Activated T-cell treated with anti-CD3 and anti-CD28 coated beads for 24 hours (primary cell): ENCODE measurements around the gene FAM32A.

Experiments
- DNase-seq: peaks from one replicate; pipeline ENCODE4 v3.0.0-alpha.2; 2020; ENCODE audit warnings: low read depth

The FAM32A gene

DNA sequence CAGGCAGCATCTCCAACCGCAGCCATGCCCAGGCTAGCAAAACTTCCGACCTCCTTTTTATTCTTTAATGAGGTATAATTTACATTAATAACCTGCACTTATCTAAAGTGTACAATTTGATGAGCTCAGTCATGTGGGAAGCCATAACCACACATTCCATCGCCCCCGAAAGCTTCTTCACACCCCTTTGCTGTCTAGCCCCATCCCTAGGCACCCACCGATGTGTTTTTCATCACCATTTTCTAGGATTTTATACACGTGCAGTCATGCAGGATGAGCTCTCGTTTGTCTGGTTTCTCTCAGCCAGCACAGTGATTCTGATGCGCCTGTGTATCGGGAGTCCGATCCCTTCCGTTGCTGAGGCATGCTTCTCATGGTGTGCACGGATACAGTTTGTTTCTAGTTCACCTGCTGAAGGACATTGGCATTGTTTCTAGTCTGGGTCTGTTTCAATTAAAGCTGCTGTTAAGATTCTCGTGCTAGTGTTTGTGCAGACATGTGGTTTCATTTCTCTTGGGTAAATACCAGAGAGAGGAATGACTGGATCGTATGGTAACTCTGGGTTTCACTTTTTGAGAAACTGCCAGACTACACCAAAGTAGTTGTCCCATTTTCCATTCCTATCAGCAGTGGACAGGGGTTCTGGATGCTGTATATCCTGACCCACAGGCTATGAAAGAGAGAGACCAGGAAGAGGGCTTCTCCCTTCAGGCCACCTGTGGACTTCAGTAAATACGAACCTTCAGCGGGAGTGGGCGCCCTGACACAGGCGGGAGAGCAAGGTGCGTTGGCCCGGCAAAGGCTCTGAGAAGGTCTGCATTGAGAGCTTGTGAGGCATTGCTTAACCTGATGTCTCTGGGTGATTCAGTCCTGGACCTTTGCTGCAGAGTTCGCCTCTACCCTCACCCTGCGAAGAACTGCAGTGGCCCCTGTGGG is 17.4 kb downstream of the FAM32A start:
- no peak for DNase-seq

DNA sequence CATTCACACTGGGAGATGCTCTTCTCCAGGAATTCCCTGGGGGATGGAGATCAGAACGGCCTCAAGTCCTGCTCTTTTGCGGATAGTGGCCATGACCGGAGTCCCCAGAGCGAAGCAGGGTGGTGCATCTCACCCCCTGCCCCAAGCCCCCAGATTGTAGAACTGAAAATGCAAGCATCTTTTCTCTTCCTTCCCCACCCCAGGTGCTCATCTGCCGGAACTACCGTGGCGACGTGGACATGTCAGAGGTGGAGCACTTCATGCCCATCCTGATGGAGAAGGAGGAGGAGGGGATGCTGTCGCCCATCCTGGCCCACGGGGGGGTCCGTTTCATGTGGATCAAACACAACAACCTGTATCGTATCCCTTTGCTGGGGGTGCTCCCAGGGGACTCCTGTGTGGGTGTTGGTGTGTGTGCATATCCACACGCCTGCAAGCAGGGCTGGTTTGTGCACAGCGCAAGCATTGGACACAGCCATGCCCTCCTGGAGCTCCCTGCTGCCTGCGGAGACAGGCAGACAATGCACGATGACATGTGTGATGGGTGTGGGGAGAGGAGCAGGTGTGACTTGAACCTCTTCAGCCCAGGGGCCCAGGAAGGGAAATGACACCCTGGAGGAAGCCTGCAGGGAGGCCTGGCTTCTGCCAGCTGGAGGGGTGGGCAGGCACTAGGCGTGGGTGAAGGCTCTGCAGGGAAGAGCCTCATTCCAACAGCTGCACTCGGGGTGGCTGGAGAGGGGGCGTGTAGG is 18.2 kb downstream of the FAM32A start:
- DNase-seq = no peak

DNA sequence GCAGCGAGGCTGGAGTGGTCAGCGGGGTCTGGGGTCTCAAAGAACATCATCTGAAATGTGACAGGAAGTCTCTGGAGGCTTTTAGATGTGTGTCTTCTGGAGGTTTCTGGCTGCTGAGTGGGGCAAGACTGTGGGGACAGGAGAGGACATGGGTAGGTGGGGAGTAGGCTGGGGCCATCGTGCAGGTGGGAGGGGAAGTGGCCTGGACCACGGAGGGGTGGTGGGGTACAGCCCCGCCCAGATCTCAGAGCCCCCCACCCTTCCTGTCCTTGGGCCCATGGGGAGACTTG is 18.7 kb downstream of the FAM32A start:
- DNase-seq = no peak

DNA sequence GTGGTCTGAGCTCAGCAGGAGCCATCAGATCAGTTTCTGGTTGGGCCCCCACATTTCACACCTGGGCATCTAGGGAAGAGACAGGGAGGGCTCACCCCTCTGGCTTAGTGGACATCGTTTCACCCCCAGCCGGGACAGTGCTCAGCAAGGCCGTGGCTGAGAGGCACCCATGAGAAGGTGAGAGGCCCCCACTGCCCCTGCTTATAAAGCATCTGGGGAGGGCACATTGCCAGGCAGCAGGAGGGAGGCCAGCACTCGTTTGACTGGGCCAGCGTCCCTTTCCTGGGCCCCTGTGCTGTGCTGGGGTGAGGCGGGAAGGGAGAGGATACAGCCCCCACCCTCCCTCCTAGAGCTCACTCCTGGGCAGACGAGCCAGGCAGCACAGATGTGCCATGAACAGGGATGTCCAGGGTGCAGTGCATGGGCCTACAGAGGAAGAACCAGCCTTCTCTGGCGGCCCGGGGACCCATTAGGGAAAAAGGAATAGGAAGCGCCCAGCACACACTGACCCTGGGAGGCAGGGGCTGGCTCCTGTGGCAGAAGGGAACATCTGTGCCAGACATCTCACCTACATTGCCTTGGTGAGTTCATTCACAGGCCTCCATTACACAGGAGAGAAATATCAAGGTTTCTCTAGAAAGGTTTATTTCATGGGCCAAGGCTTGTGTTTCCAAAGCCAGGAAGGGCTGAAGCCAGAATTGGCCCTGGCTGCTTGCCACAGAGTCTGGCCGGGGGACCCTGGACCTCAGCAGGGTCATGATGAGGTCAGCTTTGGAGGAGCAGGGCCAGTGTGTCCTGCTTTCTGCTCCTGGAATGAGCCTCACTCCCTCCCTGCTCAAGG is 20.2 kb downstream of the FAM32A start:
- DNase-seq = no peak

DNA sequence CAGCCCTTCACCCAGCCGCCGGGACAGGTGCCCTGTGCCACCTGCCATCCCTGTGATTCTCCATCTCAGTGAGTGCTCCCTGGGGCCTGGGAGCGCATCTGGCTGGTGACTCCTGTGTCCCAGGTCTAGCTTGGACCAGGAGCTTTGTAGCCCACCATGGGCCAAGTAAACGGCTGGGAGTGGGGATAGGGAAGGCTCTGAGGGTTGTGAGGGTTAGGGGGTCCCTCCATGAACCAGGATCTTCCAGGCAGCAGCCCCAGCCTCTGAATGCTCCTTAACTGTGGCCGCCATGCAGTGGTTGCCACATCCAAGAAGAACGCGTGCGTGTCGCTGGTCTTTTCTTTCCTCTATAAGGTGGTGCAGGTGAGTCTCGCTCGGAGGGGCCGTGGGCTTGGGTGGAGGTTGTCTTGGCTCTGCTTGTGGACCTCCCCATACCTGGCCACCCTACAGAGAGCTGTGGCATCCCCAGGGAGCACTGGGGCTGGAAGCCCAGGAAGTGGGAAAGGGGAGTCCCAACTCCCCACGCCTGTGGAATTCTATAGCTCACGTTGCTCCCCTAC is 20.9 kb downstream of the FAM32A start:
- DNase-seq = no peak

DNA sequence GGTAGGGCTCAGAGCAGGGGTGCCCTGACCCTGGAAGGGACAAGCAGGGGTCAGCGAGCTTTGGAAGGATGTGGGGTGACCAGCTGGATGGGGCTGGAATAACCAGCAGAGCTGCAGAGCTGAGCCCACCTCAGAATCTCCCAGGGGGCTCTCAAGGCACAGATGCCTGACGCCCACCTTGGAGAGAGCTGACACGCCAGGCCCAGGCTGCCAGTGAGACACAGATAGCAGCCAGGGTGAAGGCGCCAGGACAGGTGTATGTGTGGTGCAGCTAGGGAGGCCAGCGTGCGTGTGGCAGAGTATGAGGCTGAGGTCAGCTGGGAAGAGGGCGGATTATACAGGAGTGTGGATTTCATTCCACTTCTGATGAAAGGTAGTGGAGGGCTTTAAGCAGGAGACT is 21.4 kb downstream of the FAM32A start:
- DNase-seq = no peak

DNA sequence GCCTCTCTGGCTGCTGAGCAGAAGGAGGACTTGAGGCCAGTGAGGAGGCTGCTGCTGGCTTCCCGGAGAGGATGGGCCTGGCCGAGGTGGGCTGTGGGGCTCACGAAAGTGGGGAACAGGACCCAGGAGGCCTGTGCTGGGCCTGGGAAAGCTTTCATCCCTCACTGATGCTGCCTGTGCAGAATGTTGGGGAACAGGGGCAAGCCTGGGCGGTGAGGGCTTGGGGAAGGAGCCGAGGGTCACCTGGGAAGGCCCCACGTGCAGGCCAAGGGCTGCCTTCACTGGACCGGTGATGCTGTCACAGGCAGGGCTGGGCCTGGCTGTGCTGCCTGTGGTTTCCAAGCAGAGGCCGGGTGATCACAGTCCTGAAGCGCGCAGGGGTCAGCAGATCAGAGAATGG is 21.9 kb downstream of the FAM32A start:
- no peak for DNase-seq

DNA sequence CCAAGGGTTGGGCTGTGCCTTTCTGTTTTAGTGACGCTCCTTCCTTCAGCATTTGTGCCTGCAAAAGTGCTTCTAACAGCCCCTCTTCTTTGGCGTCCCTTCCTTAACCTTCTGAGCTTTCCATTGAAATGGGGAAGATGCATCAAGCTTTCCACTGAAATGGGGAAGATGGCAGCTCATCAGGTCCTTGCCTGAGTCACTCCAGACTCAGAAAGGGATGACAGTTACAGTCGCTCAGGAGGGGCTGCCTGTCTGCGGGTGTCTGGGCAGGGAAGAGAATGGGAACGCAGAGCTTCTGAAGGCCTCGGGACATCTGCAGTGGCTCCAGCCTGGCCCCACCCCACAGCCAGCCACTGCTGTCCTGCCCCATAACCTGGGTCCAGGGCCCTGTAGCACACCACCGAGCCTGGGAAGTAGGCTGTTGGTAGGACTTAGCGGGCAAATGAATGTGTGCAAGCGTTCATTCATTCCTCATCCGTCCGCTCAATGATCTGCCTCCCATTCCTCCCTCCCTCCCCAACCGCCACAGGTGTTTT is 22.3 kb downstream of the FAM32A start:
- no peak for DNase-seq

DNA sequence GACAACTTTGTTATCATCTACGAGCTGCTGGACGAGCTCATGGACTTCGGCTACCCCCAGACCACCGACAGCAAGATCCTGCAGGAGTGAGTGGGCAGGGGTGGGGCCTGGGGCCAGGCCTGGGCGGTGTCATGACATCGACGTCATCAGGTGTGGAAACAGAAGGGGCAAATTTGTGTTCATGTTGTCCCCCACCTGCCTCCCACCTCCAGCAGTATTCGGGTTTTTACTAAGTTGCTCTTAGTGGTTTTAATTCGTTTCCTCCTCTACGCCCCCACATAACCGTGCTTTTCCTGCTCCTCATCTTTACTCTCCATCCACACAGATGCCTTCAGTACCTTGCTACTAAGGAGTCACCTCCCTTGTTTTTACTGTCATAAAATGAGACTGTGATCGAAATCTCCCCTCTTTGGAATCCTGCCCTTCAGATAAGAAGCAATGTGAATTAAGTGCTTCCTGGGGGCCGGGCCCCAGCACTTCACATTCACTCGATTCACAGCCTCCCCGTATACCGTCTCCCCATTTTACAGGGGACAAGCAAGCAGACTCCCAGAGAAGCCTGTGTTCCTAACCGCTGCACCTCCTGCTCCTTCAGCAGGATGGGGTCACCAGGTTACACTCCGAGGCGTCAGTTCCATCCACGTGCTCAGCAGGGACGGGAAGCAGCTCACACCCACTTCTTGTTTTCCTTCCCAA is 23.0 kb downstream of the FAM32A start:
- DNase-seq = no peak

DNA sequence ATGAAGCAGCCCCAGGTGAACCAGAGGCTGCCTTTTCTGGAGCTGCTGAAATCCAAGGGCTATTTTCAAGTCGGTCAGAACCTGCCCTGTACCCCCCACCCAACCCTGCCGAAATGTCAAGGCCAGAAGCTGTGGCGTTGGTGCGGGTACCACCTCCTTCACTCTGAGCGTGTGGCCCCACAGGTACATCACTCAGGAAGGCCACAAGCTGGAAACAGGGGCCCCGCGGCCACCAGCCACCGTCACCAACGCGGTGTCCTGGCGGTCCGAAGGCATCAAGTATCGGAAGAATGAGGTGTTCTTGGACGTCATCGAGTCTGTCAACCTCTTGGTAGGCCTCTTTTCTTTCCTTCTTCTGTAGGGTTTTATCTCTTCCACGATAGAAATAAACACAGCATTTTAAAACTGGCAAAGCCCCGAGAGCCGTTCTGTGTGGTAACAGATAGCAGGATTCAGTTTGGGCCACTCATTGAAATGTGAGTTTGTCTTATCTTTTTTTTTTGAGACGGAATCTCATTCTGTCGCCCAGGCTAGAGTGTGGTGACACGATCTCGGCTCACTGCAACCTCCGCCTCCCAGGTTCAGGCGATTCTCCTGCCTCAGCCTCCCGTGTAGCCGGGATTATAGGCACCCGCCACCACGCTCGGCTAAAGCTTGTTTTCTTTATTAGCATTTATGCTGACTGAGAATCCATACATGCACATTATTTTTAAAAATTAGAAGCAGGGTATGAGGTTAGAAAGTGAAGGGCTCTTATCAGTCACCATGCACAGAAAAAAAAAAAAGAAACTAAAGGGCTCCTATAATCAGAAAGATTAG is 23.8 kb downstream of the FAM32A start:
- DNase-seq = no peak

DNA sequence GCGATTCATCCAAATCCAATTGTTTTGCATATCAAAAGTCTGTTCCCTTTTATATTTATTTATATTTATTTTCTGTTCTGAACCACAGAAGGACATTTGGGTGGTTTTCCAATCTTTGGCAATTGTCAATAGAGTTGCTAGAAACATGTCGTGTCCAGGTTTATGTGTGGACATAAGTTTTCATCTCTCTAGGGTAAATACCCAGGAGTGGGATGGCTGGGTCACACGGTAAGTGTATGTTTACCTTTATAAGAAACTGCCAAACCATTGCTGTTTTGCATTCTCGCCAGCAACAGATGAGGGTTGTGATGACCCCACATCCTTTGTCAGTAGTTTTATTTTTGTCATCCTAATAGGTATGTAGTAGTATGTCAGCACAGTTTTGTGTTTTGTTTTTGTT is 25.0 kb downstream of the FAM32A start:
- DNase-seq = no peak

DNA sequence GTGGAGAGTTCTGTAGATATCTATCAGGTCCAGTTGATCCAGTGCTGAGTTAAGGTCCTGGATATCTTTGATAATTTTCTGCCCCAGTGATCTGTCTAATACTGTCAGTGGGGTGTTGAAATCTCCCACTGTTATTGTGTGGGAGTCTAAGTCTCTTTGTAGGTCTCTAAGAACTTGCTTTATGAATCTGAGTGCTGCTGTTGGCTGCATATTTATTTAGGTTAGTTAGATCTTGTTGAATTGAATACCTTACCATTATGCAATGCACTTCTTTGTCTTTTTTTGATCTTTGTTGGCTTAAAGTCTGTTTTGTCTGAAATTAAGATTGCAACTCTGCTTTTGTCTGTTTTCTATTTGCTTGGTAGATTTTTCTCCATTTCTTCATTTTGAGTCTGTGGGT is 27.9 kb downstream of the FAM32A start:
- no peak for DNase-seq

DNA sequence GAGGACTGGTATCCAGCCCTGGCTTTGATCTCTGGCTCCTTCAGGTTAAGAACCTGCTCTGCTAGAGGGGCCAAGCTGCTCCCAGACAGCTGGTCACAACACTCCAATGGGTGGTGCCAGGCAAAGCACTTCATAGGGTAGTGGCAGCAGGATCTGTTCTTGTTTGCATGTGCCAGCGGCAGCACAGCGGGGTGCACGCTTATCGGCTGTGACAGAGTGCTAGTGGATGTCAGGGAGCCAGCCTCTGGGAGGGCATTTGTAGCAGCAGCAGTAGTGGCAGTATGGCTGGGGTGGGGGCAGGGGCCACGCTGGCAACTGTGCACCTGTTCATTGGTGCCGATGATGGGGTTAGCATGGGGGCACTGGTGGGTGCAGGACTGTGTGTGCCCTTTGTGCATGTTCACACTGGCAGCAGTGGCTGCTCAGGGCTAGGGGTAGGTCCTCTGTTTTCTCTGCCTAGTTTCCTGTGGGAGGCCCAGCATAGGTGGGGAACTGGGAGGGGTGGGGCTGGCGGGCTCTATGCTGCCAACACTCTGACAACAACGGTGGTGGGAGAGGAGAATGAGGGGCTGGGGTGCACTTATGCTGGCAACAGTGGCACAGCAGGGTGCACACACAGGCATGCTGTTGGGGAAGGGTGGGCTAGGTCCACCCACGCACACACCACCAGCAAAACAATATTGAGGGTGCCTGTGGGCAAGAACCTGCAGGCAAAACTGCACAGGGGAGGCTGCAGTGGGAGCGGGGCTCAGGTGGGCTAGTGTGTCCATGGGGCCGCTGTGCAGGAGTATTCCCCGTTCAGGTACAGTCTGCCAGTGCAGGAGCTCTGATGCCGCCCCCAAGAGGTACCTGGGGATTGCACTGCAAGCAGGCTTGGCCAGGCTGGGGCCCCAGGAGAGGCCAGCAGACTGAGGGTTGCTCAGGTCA is 31.8 kb downstream of the FAM32A start:
- DNase-seq = no peak

DNA sequence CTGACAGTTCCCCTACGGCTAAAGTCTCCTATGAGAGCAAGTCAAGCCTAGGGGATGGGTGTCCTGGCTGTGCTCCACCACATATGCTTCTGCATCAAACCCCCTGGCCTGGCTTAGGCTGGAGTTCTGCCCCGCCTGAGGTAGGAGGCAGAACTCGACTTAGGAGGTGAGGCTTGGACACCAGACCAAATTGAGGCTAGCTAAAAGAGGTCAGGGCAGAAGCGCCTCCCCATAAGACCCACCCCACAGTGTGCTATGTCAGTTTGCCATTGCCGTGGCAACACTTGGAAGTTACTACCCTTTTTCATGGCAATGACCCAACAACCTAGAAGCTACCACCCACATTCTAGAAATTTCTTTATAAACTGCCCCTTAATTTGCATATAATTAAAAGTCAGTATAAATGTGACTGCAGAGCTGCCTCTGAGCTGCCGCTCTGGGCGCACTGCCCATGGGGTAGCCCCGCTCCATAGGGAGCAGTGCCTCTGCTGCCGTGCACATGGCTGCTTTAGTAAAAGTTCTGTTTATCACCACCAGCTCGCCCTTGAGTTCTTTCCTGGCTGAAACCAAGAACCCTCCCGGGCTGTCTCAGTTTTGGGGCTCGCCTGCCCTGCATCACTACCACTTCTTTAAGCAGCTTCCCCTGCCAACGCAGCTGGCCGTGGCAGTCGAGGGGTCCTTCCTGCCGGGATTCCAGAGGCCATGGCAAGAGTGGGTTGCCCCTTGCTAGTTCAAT is 32.7 kb downstream of the FAM32A start:
- DNase-seq = no peak

DNA sequence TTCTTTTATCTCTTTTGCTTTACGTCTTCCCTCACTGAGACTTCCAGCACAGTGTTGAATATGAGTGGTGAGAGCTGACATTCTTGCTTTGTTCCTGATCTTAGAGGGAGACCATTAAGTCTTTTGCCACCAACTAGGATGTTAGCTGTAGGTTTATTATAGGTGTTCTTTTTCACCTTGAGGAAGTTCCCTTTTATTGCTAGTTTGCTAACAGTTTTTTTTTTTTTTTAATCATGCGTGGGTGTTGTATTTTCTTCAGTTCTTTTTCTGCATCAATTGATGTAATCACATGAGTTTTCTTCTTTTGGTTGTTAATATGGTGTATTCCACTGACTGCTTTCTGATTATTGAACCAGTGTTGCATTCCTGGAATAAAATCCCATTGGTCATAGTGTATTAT is 33.6 kb downstream of the FAM32A start:
- no peak for DNase-seq

DNA sequence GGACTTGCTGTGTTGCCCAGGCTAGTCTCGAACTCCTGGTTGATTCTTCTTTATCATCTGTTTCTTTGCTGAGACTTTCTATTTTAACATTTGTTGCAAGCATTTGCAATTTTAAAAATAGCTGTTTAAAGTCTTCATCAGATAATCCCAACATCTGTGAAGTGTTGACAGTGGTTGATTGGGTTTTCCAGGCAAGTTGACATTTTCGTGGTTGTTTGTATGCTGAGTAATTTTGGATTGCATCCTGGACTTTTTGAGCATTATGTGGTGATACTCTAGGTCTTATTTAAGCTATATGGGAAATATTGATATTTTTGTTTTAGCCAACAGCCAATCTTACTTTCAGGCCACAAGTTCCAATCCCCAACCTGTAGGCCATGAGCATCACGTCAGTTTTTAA is 37.6 kb downstream of the FAM32A start:
- no peak for DNase-seq

DNA sequence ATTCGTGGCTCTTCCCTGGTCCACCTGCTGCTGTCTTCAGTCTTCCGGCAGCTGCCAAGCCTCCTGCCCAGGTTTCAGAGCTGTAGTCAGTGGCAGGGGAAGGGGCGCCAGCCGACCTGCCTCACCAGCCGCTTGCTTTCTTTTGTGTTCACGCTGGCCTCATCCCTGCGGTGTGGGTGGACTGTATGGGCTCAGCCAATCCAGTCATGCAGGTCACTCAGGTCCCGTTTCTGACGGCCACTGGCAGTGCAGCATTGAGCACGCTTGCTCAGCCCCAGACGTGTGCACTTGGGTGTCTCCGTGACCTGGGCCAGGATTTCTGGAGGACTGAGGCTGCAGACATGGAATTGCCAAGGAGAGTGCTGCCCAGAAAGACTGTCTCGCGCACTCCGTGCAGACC is 38.5 kb downstream of the FAM32A start:
- no peak for DNase-seq

DNA sequence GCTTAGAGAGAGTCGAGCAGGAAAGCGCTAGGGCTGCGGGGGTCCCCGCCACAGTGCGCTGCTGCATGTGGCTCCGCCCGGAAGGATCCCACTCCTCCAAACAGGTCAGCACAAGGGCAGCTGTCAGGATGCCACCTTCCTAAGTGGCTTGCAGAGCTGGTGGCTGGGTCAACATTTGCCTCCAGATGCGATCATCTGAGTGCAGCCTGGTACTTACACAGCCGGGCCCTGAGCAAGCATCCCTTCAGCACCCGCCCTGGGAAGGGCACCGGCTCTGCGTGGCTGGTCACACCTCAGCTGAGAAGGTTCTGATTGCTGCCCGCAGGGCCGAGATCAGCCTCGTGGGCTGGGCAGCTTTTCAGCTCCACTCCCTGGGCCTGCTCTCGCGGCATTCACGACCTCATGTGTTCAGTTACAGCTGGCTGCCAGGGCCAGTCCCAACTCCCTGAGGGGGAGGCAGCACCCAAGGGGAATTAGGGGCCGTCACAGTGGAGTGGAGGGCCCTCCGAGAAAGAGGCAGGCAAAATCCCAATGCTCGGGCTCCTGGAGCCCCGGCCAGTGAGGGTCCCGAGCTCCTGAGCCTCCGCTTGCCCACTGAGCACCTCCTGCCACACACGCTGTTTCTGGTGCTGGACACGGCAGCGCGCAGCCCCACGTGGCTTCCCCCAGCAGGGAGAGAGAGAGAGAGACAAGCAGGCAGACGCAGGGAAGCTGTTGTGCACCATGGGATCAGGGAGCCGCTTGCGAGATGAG is 39.3 kb downstream of the FAM32A start:
- no peak for DNase-seq
